Superior temporal gyrus (tissue), 1 donor: ENCODE data around the gene ATP6V1G3.
A peak's percentile ranks its signal among the peaks of the same experiment; 100 is the strongest.
"Not testable (repeated sequence)": the region's sequence is repeated elsewhere in the genome, so short reads cannot be mapped to it uniquely, and the experiment has no call there.

Experiments
- DNase-seq: peaks from one replicate; pipeline ENCODE4 v3.0.0-alpha.2; 2016; ENCODE audit errors: extremely low spot score

ATP6V1G3 gene, protein sequence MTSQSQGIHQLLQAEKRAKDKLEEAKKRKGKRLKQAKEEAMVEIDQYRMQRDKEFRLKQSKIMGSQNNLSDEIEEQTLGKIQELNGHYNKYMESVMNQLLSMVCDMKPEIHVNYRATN

DNA sequence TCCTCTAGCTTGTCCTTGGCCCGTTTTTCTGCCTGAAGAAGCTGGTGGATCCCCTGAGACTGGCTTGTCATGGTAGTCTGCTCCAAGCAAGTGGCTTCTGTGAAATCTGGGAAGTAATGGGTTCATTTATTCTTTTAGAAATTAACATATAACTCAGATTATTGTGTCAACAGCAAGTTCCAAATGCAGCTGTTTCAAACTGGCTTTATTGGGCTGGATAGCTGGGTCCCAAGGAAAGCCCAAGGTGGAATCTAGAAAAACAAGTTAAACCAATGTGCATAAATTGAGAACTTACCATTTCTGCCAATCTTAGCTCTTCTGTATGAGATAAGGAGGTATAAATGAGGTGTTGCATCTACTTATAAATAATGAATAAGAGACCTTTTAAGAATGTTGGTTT lies at the start of gene ATP6V1G3:
Gene ATP6V1G3, minus strand, starts transcription at position 101 of the 400 bp plus-strand sequence. Its CDS starts 30 bp downstream, at position 71.
- DNase-seq: no peak

DNA sequence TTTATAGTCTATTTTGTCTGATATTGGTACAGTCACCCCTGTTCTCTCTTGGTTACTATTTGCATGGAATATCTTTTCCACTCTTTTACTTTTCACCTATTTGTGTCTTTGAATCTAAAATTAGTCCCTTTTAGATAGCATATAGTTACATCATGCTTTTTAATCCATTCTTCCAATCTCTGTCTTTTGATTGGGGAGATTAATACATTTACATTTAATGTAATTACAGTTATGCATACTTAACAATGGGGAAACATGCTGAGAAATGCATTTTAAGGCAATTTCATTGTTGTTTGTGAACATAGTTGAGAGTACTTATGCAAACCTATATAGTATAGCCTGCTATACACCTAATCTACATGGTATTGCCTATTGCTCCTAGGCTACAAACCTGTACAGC lies 48.4 kb upstream of the ATP6V1G3 start:
- DNase-seq: no peak

DNA sequence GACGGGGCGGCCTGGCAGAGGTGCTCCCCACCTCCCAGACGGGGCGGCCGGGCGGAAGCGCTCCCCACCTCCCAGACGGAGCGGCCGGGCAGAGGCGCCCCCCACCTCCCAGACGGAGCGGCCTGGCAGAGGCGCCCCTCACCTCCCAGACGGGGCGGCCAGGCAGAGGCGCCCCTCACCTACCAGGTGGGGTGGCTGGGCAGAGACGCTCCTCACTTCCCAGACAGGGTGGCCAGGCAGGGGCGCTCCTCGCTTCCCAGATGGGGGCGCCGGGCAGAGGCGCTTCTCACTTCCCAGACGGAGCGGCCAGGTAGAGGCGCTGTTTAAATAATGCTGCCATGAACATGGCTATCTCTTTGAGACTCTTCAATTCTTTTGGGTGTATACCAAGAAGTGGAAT lies 43.7 kb upstream of the ATP6V1G3 start:
- DNase-seq: no peak

DNA sequence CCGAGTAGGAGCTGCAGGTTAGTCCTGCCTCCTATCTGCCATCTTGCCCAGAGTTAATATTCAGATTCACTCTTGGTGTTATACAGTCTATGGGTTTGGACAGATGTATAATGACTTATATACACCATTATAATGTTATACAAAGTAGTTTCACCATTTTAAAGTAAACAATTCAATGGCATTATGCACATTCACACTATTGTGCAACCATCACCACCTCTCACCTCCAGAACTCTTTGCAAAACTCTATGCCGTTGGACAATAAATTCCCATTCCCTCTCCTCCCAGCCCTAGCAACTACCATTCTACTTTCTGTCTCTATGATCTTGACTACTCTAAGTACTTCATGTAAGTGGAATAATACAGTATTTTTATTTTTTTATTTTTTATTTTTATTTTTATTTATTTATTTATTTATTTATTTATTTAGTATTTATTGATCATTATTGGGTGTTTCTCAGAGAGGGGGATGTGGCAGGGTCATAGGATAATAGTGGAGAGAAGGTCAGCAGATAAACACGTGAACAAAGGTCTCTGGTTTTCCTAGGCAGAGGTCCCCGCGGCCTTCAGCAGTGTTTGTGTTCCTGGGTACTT lies 42.8 kb upstream of the ATP6V1G3 start:
- DNase-seq: not testable (repeated sequence)

DNA sequence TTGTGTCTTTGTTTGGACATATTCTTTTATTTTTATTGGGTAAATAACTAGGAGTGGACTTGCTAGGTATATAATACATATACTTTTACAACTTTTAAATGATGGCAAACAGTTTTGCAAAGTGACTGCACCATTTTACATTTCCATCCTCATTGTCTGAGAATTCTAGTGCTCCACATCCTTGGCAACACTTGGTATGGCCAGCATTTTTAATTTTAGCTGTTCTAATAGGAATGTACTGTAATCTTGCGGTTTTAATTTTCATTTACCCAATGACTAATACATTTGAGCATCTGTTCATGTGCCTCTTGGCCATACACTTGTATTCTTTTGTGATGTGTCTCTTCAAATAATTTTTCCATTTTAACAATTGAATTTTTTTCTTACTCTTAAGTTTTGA lies 37.0 kb upstream of the ATP6V1G3 start:
- DNase-seq: no peak

DNA sequence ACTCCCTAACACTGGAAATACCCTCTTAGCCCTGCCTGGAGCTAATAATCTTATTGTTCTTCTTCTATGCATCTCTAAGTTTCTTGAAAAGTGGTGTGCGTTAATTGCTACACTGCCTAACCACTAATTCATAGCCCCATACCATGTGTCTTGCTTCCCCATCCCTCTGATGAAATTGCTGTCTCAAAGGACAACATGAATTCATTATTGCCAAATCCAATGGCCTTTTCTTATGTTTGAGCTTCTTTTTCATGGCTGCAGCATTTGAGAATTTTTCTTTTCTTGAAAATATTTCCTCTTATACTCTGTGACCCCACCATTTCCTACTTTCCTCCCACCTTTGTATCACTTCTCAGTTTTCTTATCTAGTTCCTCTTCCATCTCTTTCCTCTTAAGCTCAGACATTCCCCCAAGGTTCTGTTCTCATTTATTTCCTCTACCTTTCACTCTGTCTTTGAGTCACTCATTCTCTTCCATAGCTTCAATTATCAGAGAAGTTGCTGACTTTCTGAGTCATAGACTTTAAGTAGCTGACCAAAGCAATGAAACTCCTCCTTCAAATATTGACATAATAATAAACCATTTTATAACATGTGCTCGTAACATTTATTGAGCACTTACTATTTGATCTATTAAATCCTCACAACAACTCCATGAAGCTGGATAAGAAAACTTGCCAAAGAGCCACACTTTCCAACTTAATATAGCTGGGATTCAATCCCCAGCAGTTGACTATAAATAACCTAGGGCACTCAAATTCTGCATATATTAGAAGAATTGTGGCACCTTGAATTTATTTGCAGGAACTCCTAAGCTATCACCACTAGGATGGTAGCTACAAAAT lies 35.5 kb upstream of the ATP6V1G3 start:
- DNase-seq: no peak

DNA sequence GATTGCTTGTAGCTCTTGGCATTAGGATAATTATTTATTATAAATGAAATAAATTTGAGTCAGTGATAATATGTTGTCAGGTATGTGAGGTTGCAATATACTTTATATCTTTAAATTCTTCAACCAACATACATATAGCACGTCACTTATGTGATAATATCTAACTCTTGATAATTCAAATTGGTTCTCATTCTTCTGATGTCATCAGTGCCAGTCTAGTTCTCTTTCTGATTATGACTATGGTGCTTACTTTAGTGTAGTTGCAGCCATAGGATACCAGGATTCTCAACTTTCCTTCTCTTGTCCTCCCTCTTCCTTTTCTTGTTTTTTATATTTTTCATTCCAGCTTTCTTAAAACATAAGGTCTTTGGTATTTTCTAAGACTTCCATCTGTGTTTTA lies 34.8 kb upstream of the ATP6V1G3 start:
- DNase-seq: no peak

DNA sequence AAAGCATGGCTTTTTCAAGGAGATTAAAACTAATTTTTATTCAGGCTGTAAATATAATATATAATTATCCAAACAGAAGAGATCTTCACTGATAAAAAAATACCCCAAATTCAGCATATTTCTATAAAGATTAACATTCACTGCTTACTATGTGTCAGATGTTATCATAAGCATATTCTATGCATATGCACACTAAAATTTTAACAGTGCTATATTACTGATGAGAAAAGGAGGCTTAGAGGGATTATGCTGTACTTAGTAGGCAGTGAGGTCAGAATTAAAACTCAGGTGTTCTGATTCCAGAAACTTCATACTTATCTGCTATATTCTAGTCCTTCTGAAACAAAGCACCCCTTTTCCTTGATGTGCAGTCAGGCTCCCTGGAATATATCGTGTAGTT lies 33.8 kb upstream of the ATP6V1G3 start:
- no peak for DNase-seq

DNA sequence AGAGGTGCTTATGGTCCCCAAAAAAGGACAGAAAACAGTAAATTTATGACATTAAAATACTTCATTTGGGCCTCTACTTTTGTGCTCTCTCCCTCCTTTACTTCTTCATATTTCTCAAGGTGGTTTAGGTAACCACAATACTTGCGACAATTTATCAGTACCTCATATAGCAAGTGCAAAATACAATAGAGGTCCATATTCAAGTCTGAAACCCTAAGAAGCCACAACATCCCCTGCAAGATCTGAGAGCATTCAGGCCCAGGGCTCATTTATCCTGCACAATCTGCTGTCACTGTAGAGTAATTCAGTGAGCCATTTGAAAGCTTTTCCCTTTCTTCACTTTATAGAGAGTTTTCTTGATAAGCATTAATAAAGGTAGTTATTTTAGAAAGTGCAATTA lies 24.2 kb upstream of the ATP6V1G3 start:
- DNase-seq: no peak

DNA sequence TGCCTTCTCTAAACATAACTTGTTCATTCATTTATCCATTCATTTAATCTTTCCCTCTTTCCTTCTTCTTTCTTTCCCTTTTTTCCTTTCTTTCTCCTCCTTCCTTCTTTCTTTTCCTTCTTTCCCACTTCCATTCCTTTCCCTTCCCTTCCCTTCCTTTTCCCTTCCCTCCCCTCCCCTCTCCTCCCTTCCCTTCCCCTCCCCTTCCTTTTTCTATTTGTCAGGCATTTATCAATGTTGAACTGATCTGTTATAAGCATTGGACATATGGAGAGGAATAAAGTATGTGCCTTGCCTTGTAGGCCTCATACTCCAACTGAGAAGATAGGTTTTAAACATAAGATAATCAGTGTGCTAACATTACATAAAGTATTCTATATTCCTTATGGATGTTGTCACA lies 23.7 kb upstream of the ATP6V1G3 start:
- no peak for DNase-seq

DNA sequence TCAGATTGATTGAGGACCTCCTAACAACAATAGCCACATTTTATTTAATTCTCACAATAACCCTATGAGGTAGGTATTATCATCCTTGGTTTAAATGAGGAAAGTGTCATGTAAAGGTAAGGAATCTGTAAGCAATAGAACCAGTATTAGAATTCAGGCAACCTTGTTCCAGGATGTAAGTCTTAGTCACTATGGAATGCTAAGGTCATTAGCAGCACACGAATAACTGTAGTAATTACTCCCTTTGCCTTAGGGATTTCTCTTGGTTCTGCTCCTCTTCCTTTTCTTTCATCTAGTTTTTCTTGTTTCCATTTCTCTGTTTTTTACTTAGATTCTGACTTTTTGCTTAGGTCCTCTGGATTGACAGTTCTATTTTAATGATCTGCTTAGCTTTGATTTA lies 23.1 kb upstream of the ATP6V1G3 start:
- no peak for DNase-seq

DNA sequence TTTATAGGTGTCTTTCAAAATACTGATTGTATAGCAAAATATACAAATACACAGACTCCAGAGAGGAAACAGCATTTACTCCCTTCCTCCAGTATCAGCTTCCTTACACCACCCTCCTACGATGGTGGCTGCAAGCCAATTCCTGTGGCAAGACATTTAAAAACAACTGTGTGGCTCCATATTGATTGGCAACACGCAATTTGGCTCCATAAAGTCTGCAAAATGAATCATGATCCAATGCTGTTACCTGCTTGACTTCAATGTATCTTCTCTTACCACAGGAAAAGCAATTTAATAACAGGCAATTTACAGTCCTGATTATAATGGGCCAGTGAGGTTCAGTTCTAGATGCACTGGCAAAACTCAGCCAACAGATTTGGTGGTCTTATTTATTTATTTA lies 19.7 kb upstream of the ATP6V1G3 start:
- no peak for DNase-seq

DNA sequence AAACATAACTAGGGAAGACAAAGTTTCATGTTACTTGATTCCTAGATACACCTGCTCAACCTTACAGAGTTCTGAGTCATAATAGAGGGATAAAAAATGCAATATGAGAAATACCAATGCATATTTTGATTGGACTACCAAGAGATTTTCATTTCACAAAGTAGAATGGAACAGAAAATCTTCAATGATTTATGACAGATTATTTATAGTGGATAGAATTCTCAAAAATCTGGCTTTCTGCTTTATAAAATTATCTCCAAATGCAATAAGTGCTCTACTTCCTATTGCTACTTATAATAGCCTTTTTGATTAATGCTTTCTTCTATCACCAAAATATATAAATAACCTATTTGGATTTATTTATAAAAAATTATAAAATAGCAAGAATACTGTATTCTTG lies 18.9 kb upstream of the ATP6V1G3 start:
- no peak for DNase-seq

DNA sequence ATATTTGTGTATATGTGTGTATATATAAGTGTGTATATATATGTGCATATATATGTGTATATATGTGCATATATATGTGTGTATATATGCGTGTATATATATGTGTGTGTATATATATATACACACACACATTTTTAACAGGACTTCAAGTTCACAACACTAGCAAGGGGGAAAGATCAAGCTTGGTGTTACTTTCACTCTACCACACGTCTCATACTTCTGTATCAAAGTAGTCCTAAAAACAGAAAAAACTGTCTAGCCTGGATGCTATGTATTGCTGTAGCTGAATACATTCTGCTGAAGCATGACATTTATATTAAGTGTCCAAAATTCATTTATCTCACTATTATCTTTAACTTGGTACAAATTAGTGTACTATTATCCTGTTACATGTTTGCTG lies 17.9 kb upstream of the ATP6V1G3 start:
- no peak for DNase-seq

DNA sequence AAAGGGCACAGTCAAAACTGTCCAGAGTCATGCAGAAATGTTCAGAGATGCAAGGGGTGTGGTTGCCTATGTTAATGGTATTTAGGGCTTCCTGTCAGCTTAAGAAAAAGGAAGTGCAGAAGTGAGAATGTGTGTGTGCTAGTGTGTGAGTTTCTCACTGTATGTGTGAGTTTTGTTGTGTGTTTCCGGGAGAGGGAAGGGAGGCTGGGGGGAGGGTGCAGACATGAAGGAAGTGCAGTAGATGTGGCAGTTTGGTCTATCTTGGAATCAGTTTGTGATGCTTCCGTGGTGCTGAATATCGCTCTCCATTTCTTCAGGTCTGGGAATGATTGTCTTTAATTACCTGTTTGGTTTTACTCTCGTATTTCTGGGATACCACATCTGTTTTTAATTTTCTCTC lies 16.5 kb upstream of the ATP6V1G3 start:
- DNase-seq: no peak

DNA sequence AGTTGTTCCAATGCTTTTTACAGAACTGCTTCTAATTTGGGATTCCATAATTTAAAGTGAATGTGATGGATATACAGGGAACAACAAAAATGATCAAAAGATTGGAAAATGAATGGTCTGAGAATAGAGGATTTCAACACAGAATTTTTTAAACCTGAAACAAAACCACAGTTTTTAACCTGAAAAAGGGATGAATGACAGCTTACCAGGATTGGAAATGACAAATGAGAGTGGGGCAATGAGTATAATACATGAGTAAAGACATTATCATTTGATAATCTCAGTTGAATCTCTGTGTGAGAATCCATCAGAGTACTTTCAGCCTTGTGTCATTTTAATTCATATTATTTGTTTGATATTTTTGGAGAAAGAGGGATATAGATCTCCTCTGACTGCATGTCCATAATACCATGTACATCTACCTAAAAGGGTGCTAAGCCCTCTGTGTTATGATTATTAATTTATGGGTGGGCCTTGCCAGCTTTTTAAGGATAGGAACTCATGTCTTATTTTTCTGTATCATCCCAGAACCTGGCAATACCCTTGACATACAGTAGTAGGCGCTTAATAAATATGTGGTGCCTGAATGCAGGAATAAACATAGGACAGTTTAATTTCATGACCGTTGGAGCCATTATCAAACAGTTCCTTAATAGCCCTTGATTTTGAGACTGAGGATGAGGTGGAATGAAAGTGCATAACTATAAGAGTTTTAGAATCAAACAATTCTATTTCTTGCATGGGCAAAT lies 12.4 kb upstream of the ATP6V1G3 start:
- no peak for DNase-seq

DNA sequence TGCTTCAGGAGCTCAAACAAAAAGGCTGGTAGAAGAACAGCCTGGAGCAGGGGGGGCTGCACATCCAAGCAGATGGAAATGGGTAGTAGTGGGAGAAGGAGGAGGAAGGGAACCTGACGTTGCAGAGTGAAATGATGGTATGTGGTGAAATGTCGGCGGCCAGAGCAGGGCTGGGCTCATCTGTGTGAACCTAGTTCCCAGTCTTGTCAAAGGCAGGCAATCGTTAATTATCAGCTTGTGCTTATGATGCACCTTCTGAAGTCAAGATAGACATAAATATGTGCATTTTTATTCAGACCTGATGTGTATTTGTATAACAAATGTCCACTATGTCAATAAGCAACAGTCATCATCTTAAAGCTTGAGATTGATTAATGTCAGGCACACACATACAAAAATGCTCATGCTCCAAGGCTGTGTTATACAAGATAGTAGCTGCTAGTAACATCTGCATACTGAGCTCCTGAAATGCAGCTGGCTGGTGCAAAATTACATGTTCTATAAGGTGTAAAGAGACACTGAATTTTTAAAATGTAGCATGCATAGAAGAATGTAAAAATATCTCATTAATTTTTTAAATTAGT lies 10.6 kb upstream of the ATP6V1G3 start:
- DNase-seq: no peak

DNA sequence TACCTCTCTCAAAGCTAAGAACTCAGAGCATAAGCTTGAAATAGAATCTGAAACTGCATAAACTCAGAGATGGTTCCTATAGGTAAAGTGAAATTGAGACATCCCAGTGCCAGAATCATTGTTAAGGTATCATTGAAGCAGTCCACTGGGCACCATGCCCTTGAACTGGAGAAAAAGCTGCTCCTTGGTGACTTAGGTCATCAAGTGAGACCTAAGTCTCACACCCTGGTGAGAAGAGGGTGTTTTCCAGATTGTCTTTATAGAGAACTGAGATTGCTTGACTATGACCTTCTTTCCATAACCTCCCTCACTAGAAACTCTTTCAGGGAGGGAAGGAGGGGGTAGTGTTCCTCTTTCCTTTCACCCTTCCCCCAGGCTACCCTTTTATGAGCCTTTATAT lies 9.4 kb upstream of the ATP6V1G3 start:
- no peak for DNase-seq

DNA sequence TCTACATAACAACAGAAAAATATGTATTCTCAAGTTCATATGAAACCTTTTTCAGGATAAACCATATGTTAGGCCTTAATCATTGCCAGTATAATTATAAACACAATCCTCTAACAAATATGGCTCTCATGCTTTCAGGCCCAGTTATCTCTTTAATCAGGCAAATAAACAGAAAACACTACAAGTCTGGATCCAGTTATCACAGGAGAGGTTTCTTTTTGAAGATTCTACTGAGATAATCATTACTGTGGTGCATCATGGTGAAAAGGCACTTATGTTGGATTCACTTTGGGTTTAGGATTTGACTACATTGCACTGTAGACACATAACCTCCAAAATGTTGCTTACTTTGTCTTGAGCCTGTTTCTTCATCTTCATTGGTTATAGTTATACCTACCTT lies 8.4 kb upstream of the ATP6V1G3 start:
- DNase-seq: no peak

DNA sequence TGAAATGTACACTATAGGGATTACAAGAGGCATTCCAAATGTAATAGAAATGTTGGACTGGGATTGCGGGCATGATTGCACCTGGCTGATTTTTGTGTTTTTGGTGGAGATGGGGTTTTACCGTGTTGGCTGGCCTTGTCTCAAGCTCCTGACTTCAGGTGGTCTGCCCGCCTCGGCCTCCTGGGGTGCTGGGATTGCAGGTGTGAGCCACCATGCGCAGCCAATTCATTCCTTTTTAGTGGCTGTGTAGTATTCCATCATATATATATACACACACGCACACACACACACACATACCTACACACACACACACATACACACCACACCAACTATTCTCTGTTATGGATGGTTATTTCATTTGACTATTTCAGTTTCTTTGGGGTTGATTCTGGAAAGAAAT lies 4.7 kb upstream of the ATP6V1G3 start:
- DNase-seq: no peak

DNA sequence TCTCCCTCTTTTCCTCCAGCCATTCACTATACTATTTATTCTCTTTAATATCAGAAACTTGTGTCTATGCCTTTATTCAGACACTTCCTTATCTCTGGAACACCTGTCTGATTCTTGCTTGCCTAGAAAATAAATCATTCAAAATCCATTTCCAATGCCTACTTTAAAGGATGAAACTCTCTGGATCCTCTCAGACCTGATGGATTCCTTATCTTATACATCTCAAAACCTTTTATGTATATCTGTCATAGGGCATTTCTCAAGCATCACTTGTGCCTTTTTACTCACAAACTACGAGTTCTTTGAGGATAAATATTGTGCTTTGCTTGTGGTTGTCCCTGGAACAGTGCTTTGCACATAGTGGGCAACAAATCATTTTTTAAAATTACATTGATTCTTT lies 3.8 kb upstream of the ATP6V1G3 start:
- DNase-seq: no peak

DNA sequence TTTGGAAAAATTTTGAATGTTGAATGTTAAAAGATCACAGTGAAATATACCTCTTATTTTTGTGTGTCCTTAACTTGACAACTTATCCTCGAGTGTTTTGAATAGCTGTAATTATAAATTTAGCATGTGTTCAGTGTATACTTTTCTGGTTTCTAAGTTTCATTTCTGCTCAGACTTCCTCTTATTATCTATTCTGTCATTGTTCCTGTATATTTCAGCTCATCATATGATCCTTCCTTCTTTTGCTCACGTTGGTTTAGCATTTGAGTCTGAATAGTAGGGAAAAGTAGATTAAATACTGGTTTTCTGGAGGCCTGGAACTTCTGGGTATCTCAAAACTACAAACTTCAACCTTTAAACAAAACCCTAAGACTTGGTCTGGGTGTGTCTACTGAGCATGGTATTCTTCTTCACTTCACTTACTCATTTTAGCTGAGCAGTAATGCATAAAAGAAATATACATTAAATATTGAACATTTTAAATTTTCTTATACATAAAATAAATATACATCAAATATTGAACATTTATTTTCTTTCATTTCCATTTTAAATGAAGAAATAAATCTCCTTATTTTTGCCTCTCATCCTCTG lies 3.3 kb upstream of the ATP6V1G3 start:
- peak; percentile 33 for DNase-seq
